Vagina (tissue), 2 donors: ENCODE measurements around the gene DBNDD2. TPM values are rescaled to one million over a fixed set of nuclear protein-coding genes. Genes with fewer than 3 reads are reported as not detected.
A peak's percentile ranks its signal among the peaks of the same experiment; 100 is the strongest.

Source experiments
- DNase-seq, 2 donors: peaks; one replicate each; pipeline ENCODE4 v3.0.0-alpha.2; 2017; ENCODE audit errors: extremely low spot score in 2 of 2
- H3K27ac ChIP-seq: fragments of 200-600 bp; sonication (generic); one replicate; pipeline ENCODE4 v1.5.1; 2019
- H3K27me3 ChIP-seq: fragments of 200-600 bp; sonication (generic); one replicate; pipeline ENCODE4 v1.5.1; 2019
- H3K36me3 ChIP-seq, 2 donors: fragments of 200-600 bp; sonication (generic); one replicate each; pipeline ENCODE4 v1.5.1; 2017 to 2019
- H3K4me1 ChIP-seq: fragments of 200-600 bp; sonication (generic); one replicate; pipeline ENCODE4 v1.5.1; 2019
- H3K4me3 ChIP-seq, 2 donors: fragments of 200-600 bp; sonication (generic); 1 replicate in 1 of 2; 2 replicates in 1 of 2; pipeline ENCODE4 v1.5.1; 2016 to 2019
- H3K9me3 ChIP-seq: fragments of 200-600 bp; sonication (generic); one replicate; pipeline ENCODE4 v1.5.1; 2019
- CTCF ChIP-seq, 3 experiments: fragments of 450-650 bp in 2 of 3; fragments of 200-600 bp in 1 of 3; sonication (generic) in 1 of 3; IDR thresholded peaks; one replicate each; pipeline ENCODE4 v1.5.1; 2017 to 2019; ENCODE audit warnings: antibody characterized with exemption in 3 of 3, mild to moderate bottlenecking in 2 of 3, moderate library complexity in 2 of 3
- POLR2A ChIP-seq, 2 donors: fragments of 450-650 bp; IDR thresholded peaks; one replicate each; pipeline ENCODE4 v1.6.1; 2017; ENCODE audit warnings: antibody characterized with exemption in 2 of 2, mild to moderate bottlenecking in 2 of 2, moderate library complexity in 2 of 2
- POLR2AphosphoS5 ChIP-seq, 2 donors: sonication (generic); formaldehyde crosslinking; IDR thresholded peaks; one replicate each; pipeline ENCODE4 v1.9.0; 2017; ENCODE audit warnings: antibody characterized with exemption in 2 of 2, mild to moderate bottlenecking in 2 of 2, low read depth in 1 of 2; ENCODE audit not compliant: insufficient read depth in 1 of 2
- intact Hi-C: fragments of 100-400 bp; cut with DNase I; formaldehyde crosslinking; loops from one replicate; pipeline ENCODE4 v1.15.1; 2023
- total RNA-seq: library from RNA; depleted of rRNA; stranded (reverse); fragments of >200 nt; gene quantifications from one replicate; pipeline ENCODE4 v1.2.3, GENCODE V29; 2016

The DBNDD2 gene
- total RNA-seq, 1 donor from 2014 or later: 57.0 TPM

DNA sequence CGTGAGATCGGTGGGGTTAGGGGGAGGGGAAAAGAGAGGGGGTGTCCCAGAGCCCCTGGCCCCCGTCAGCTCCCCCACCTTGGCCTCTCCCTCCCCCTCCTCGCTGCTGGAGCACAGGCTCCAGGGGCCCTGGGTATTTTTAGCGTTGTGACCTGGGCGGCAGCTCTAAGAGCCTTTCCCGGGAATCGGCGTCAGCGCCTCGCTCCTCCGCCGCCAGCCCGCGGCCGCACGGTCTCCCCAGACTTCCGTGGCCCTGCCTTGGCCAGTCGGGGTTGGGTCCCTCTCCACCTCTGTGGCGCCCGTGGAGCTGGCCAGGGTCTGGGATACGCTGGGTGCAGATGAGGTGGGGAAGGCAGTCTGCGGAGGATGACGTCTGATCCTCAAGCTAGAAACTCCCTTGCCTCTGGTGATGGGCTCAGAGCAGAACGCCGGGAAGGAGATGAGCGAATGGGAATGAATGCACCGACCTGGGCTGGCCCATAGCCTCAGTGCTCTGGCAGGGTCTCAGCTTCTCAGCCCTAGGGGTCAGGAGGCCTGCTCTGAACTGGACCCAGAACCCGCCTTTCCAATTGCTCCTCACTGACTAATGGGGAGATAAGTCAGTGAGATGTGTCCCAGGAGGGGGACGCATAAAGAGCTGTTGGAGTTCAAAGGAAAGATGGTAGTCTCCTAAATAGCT, 883 bp upstream of the DBNDD2 start:
- no peak for DNase-seq
- Histone ChIP-seq H3K36me3 (peaks cover 0 to 14% of the 10 kb centered on the region in 2 donors), H3K27me3 (no peaks in the 10 kb centered on the region), H3K27ac (peak overlapping the region; percentile 83), H3K4me3 (peak overlapping the region; percentile 67 to 85), H3K4me1 (peaks cover 26% of the 10 kb centered on the region), H3K9me3 (no peaks in the 10 kb centered on the region)
- TF ChIP-seq CTCF (IDR thresholded peaks at IDR 0.05) (no peak), POLR2AphosphoS5 (IDR thresholded peaks at IDR 0.05; ENCODE audit: insufficient read depth in 1 of 2, low read depth in 1 of 2) (peak in 1 of 2 donors; percentile 76), POLR2A (IDR thresholded peaks at IDR 0.05) (no peak)
- intact Hi-C loops: no loop called here

- H3K27ac ChIP-seq: peak overlapping the region; percentile 83
- no peak for DNase-seq
Measured at GRCh38 chr20:45408646-45409213, 641 bp downstream of the DBNDD2 start.

DNA sequence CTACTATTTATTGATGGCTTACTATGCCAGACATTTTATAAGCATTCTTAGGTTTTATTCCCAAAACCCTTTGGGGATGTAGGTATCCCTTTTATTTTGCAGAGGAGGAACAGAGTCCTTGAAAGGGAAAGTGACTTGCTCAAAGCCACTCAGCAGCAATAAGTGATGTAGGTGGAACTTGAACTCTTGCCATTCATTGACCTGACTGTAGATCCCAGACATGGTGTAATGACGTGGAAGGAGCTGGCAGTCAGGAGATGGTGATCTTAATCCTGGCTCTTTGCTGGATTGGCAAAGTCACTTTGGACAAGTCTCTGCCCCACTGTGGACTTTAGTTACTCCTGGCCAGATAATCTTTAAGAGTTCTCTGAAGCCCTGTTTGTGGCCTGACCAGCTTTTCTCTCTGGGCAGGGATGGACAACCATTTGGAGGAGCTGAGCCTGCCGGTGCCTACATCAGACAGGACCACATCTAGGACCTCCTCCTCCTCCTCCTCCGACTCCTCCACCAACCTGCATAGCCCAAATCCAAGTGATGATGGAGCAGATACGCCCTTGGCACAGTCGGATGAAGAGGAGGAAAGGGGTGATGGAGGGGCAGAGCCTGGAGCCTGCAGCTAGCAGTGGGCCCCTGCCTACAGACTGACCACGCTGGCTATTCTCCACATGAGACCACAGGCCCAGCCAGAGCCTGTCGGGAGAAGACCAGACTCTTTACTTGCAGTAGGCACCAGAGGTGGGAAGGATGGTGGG, 1.6 kb downstream of the DBNDD2 start:
- TF ChIP-seq POLR2A (IDR thresholded peaks at IDR 0.05): no peak
- TF ChIP-seq CTCF (IDR thresholded peaks at IDR 0.05): no peak
- no peak for TF ChIP-seq POLR2AphosphoS5 (IDR thresholded peaks at IDR 0.05; ENCODE audit: insufficient read depth in 1 of 2, low read depth in 1 of 2)
- no peak for DNase-seq
- H3K27ac ChIP-seq: no peak overlapping the region

More at GRCh38 chr20:45408646-45409213, 641 bp downstream of the DBNDD2 start:
- H3K9me3 ChIP-seq: no peaks in the 10 kb centered on the region
- H3K4me3 ChIP-seq: peak overlapping the region; percentile 10 to 67
- H3K36me3 ChIP-seq: peaks cover 0 to 14% of the 10 kb centered on the region in 2 donors
- no peaks in the 10 kb centered on the region for H3K27me3 ChIP-seq
- intact Hi-C loops: no loop called here
- TF ChIP-seq POLR2A (IDR thresholded peaks at IDR 0.05) (no peak), CTCF (IDR thresholded peaks at IDR 0.05) (no peak), POLR2AphosphoS5 (IDR thresholded peaks at IDR 0.05; ENCODE audit: insufficient read depth in 1 of 2, low read depth in 1 of 2) (no peak)
- H3K4me1 ChIP-seq: peaks cover 26% of the 10 kb centered on the region

GRCh38 chr20:45410887-45411286, 2.8 kb downstream of the DBNDD2 start:
- H3K36me3 ChIP-seq: peaks cover 0 to 14% of the 10 kb centered on the region in 2 donors
- H3K27ac ChIP-seq: no peak overlapping the region
- H3K4me3 ChIP-seq: no peak overlapping the region
- TF ChIP-seq POLR2A (IDR thresholded peaks at IDR 0.05): no peak
- TF ChIP-seq CTCF (IDR thresholded peaks at IDR 0.05): no peak
- peak in 1 of 2 donors; percentile 31 for TF ChIP-seq POLR2AphosphoS5 (IDR thresholded peaks at IDR 0.05; ENCODE audit: insufficient read depth in 1 of 2, low read depth in 1 of 2)
- no peak for DNase-seq
- intact Hi-C loops: no loop called here
- no peaks in the 10 kb centered on the region for H3K27me3 ChIP-seq
- H3K4me1 ChIP-seq: peaks cover 26% of the 10 kb centered on the region
- H3K9me3 ChIP-seq: no peaks in the 10 kb centered on the region

More for the DNA sequence above, 1.6 kb downstream of the DBNDD2 start:
- Histone ChIP-seq H3K9me3 (no peaks in the 10 kb centered on the region), H3K4me1 (peaks cover 26% of the 10 kb centered on the region), H3K27me3 (no peaks in the 10 kb centered on the region), H3K4me3 (no peak overlapping the region), H3K36me3 (peaks cover 0 to 14% of the 10 kb centered on the region in 2 donors)
- intact Hi-C loops: no loop called here
